Right lobe of liver (tissue), 6 donors: ENCODE results near the gene DIS3L2. TPM values are rescaled to one million over a fixed set of nuclear protein-coding genes. Genes with fewer than 3 reads are reported as not detected.
"Not testable (repeated sequence)": the region's sequence is repeated elsewhere in the genome, so short reads cannot be mapped to it uniquely, and the experiment has no call there.

ENCODE experiments used
- ATAC-seq, 4 donors: fragments of 200-7000 bp; cut with Tn5 transposase; one replicate each; pipeline ENCODE4 v1.9.1; 2020; ENCODE audit warnings: mild to moderate bottlenecking in 4 of 4, moderate library complexity in 4 of 4
- DNase-seq, 3 donors: peaks; one replicate each; pipeline ENCODE4 v3.0.0-alpha.2; 2020
- H3K27ac ChIP-seq, 3 donors: fragments of 200-600 bp; one replicate each; pipeline ENCODE4 v1.8.0; 2022
- H3K27me3 ChIP-seq, 2 donors: fragments of 200-600 bp; one replicate each; pipeline ENCODE4 v1.8.0; 2022
- H3K36me3 ChIP-seq, 4 donors: fragments of 200-600 bp; sonication (generic) in 1 of 4; one replicate each; pipeline versions ENCODE4 v1.5.1 to v1.8.0; 2017 to 2022; ENCODE audit warnings: control low read depth in 1 of 4
- H3K4me1 ChIP-seq, 4 donors: fragments of 200-600 bp; sonication (generic) in 1 of 4; one replicate each; pipeline versions ENCODE4 v1.5.1 to v1.8.0; 2017 to 2022; ENCODE audit warnings: control low read depth in 1 of 4
- H3K4me3 ChIP-seq, 3 donors: fragments of 200-600 bp; one replicate each; pipeline ENCODE4 v1.8.0; 2022
- H3K9me3 ChIP-seq, 4 donors: fragments of 200-600 bp; sonication (generic) in 1 of 4; one replicate each; pipeline versions ENCODE4 v1.5.1 to v1.8.0; 2017 to 2022; ENCODE audit warnings: control low read depth in 1 of 4
- POLR2A ChIP-seq: fragments of 450-650 bp; IDR thresholded peaks from one replicate; pipeline ENCODE4 v1.6.1; 2017; ENCODE audit warnings: antibody characterized with exemption, mild to moderate bottlenecking
- WGBS: methylation state at CpG from one replicate; pipeline ENCODE4 v1.1.6; 2018; ENCODE audit warnings: low coverage, low lambda C conversion rate; ENCODE audit not compliant: insufficient coverage; ENCODE audit errors: missing lambda C conversion rate; 5-methylcytosine and 5-hydroxymethylcytosine counted together
- intact Hi-C, 2 donors: fragments of 100-400 bp; cut with DNase I; formaldehyde crosslinking; loops; one replicate each; pipeline versions ENCODE4 v1.11.2 to v1.14.1; 2022
- total RNA-seq, 6 experiments: library from RNA; depleted of rRNA in 2 of 6; stranded (reverse); fragments of >200 nt in 2 of 6; fragmentation: NEBNext Ultra II Directional in 3 of 6; extraction: Animal tissue kit (Norgen Biotek cat#: 25700) in 3 of 6; gene quantifications; one replicate each; pipeline versions ENCODE4 v1.1.0 to v1.2.4, GENCODE V29; 2016 to 2023
- TF ChIP-seq, protein P1 (sequence below), 4 donors: fragments of 200-600 bp in 3 of 4; fragments of 450-650 bp in 1 of 4; IDR thresholded peaks; one replicate each; pipeline versions ENCODE4 v1.5.1 to v1.8.0; 2016 to 2022; ENCODE audit warnings: antibody characterized with exemption in 4 of 4, mild to moderate bottlenecking in 2 of 4
- donor health status: DM: no; HTN: yes; CAD: no.
- donor health status: DM: no; HTN: no; CAD: no.
- donor health status: DM: no; HTN: no; CAD: no.
- donor health status: DM: no; HTN: yes; CAD: no.
- donor health status: DM: no; HTN: yes; CAD: no.

Gene DIS3L2
- total RNA-seq, 6 experiments from 2014 or later = 8.1 to 22.3 (median 16.7) TPM

DNA sequence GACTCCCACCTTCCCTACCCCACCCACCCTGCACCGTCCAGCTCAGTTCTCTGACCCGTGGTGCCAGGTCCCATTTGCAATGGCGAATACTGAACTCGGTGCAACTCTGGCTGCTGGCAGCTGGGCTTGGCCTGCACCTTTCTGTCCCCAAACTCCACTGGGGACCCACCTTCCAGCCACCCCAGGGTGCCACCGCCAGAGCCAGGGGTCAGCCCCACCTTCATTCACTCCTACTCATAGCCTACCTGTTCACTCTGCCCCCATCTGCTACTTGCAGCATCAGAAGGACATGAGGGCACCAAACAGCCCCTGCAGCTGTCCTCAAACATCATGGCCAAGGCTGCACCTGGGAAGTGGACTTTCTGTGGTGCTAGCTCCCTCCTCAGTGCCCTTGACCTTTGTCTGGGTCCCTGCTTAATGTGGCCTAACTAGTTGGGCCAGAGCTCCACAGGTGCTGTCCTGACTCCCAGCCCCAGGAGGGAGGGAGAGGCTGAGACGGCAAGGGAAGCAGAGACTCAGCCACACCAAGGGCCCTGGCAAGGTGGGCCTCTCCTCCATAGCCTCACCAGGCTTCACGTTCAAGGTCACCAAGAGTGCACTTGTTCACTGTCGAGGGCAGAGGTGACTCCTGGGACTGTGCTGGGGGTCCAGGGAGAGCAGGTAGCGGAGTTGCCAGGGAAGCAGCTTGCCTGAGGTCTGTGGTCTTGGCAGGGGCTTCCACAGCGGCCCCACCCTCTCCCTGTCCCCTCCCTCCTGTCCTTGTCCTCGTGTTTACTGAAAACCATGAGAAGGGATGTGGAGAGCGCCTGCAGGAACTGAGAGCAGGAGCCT lies 365.0 kb downstream of the DIS3L2 start:
- DNase-seq = peak in 1 of 3 donors; percentile 46
- not testable (repeated sequence) for H3K4me1 ChIP-seq, H3K9me3 ChIP-seq, H3K4me3 ChIP-seq, H3K36me3 ChIP-seq, ATAC-seq, H3K27ac ChIP-seq, H3K27me3 ChIP-seq
- TF ChIP-seq, protein P1, sequence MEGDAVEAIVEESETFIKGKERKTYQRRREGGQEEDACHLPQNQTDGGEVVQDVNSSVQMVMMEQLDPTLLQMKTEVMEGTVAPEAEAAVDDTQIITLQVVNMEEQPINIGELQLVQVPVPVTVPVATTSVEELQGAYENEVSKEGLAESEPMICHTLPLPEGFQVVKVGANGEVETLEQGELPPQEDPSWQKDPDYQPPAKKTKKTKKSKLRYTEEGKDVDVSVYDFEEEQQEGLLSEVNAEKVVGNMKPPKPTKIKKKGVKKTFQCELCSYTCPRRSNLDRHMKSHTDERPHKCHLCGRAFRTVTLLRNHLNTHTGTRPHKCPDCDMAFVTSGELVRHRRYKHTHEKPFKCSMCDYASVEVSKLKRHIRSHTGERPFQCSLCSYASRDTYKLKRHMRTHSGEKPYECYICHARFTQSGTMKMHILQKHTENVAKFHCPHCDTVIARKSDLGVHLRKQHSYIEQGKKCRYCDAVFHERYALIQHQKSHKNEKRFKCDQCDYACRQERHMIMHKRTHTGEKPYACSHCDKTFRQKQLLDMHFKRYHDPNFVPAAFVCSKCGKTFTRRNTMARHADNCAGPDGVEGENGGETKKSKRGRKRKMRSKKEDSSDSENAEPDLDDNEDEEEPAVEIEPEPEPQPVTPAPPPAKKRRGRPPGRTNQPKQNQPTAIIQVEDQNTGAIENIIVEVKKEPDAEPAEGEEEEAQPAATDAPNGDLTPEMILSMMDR (IDR thresholded peaks at IDR 0.05) = peak in 3 of 4 donors; percentile 36 to 42 (median 41)
- intact Hi-C loops = loop anchor here (5.0 to 10.0 kb wide), 2 partner anchors 402 to 409 kb away; partner anchors contain the start of gene NPPC (in 1 of the 2)
- 50% methylated on average over 2 of the region's 12 CpGs for whole genome bisulfite sequencing

DNA sequence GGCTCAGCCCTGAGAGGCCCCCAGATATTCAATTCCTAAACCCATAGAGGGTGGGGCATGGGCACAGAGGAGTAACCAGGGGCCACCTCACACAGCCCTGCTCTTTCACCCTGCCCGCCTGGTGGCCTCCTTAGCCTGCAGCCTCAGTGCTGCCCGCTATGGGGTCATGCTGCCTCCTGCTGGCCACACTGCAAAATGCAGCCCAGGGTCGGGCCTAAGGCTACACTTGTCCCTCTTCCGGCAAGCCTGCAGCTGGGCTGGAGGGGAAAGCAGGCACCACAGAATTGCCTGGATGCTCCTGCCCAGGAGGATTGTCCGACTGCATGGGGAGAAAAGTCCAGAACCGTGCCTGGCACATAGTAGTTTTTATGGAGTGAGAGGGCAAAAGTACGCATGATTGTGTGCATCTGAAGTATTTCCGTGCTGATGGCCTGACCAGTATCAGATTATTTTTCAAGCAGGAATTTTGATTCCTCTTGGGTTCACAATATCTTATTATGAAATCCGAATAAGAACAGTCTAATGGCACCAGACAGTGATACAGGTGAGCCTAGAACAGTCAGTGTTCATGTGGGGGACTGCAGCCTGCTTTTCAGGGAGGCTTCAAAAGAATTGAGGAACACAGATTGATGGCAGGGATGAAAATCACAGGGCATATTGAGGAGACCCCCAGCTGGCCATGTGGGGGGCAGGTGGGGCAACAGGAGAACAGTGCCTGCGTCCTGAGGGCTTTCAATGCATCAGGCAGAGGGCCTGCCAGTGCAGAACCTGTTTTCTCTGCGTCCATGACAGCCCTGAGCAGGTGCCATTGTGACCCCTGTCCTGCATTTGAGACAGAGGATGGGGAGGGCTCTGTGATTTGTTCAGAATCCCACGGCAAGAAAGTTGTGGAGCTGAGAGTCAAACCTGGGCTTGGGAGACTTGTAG lies 365.9 kb downstream of the DIS3L2 start:
- H3K27ac ChIP-seq = no peak overlapping the region
- H3K4me3 ChIP-seq = no peak overlapping the region
- DNase-seq (peak in 2 of 3 donors; percentile 66 to 69), ATAC-seq (peak; percentile 49 to 75 (median 66))
- H3K36me3 ChIP-seq = no peaks in the 10 kb centered on the region
- no peaks in the 10 kb centered on the region for H3K27me3 ChIP-seq
- H3K9me3 ChIP-seq = no peaks in the 10 kb centered on the region
- WGBS = 32% methylated on average over 7 of the region's 12 CpGs
- TF ChIP-seq POLR2A = no peak
- TF ChIP-seq, protein P1 (IDR thresholded peaks at IDR 0.05) = peak; percentile 64 to 80 (median 80)
- intact Hi-C loops = loop anchor here (5.0 to 10.0 kb wide), 2 partner anchors 403 to 410 kb away; partner anchors contain the start of gene NPPC (in 1 of the 2)
- no peaks in the 10 kb centered on the region for H3K4me1 ChIP-seq

DNA sequence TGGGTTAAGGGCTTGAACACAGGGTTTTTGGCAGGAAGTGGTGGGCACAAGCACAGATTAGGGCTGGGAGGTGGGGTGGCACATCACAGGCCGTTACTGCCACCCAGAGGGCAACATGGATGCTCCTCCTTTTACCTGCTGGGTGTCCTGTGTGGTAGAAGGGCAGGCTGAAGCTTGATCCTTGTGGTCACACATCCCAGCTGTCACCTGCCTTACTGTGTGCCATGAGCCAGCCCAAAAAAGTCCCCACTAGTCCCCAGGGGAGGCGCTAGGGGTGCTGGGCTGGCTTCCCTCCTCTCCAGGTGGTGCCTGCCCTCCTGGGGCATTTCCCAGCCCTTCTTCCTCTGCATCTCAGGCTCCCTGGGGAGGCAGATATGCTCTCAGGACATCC lies 366.5 kb downstream of the DIS3L2 start:
- ATAC-seq = no peak
- Histone ChIP-seq H3K4me3 (no peak overlapping the region), H3K36me3 (no peaks in the 10 kb centered on the region), H3K4me1 (no peaks in the 10 kb centered on the region), H3K27me3 (no peaks in the 10 kb centered on the region), H3K9me3 (no peaks in the 10 kb centered on the region), H3K27ac (no peak overlapping the region)
- DNase-seq = no peak
- intact Hi-C loops = loop anchor here (5.0 to 10.0 kb wide), 2 partner anchors 403 to 411 kb away; partner anchors contain the start of gene NPPC (in 1 of the 2)
- WGBS = no CpG with 5 or more reads among the region's 2 CpGs
- TF ChIP-seq POLR2A = no peak
- TF ChIP-seq, protein P1 (IDR thresholded peaks at IDR 0.05) = no peak
